ENCODE results near the gene CTSZ. TPM values are rescaled to one million over a fixed set of nuclear protein-coding genes. Genes with fewer than 3 reads are reported as not detected.

CTSZ gene
- total and polyA plus RNA-seq, 2 donors (not counting 1 experiment from before 2014, with no cell fraction given) = 285 to 319 TPM

DNA sequence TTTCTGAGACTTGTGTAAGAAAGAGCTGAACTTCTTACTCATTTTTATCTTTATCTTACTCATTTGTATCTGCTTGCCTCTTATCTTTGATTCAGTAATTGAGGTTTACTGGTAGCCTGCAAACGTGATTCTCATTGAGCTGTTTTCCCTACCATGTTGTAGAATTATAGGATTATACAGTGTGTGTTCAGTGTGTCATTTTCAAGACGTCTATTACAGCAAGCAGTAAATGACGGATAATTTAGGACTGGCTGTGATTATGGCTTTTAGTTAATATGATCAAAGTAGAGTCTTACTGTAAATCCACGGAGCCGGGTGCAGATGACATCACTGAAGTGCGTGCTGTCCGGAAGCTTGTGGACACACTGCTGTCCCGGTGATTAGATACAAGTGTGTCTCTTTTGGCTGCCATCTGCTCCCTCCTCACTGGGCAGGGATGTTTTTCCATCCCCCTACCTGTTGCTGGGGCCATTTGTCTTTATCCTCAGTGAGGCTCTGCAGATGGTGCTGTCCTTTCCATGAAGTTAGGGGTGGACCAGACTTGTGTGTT, 20.0 kb downstream of the CTSZ start:
- H3K27me3 Mint-ChIP-seq = no peaks in the 10 kb centered on the region
- peaks cover 64% of the 10 kb centered on the region for H3K79me2 ChIP-seq (ENCODE audit: control insufficient read depth, insufficient read depth, low read length)

GRCh38 chr20:58986286-58986967, 20.6 kb downstream of the CTSZ start:
- no peak for DNase-seq
- H3K27ac Mint-ChIP-seq = peak overlapping the region; percentile 50
- Histone ChIP-seq H3K36me3 (replicated peaks in 1 of 2; ENCODE audit: control extremely low read depth in 1 of 2, control insufficient read depth in 1 of 2, extremely low read depth in 1 of 2, insufficient read depth in 2 of 2, low read length in 1 of 2) (peaks cover 2 to 60% of the 10 kb centered on the region in 2 experiments), H3K4me1 (ENCODE audit: control insufficient read depth in 2 of 2, insufficient read depth in 2 of 2, low read length in 2 of 2) (peaks cover 20 to 32% of the 10 kb centered on the region in 2 donors), H3K27ac (ENCODE audit: low read length in 2 of 2) (peak overlapping the region in 1 of 2 donors; percentile 35), H2AFZ (ENCODE audit: insufficient read depth, low read depth, low read length, poor library complexity, severe bottlenecking) (no peak overlapping the region), H4K20me1 (ENCODE audit: control insufficient read depth, insufficient read depth, low read length, poor library complexity, severe bottlenecking) (peaks cover 27% of the 10 kb centered on the region), H3K9ac (ENCODE audit: low read length) (no peak overlapping the region), H3K79me2 (ENCODE audit: control insufficient read depth, insufficient read depth, low read length) (peaks cover 71% of the 10 kb centered on the region), H3K9me3 (ENCODE audit: control extremely low read depth in 1 of 3, control insufficient read depth in 2 of 3, insufficient read depth in 1 of 3, low read length in 2 of 3) (no peaks in the 10 kb centered on the region), H3K27me3 (replicated peaks in 1 of 4; ENCODE audit: control extremely low read depth in 1 of 4, control insufficient read depth in 3 of 4, insufficient read depth in 4 of 4, low read length in 3 of 4) (no peaks in the 10 kb centered on the region), H3K4me3 (ENCODE audit: control extremely low read depth in 1 of 5, extremely low read depth in 1 of 5, insufficient read depth in 1 of 5, low read depth in 2 of 5, low read length in 4 of 5) (no peak overlapping the region), H3K4me2 (replicated peaks; ENCODE audit: low read depth, low read length, poor library complexity, severe bottlenecking) (no peak overlapping the region)
- ChIA-PET POLR2A (no interaction called here), CTCF (no interaction called here)
- H3K9me3 Mint-ChIP-seq (ENCODE audit: insufficient read depth) = no peaks in the 10 kb centered on the region
- ATAC-seq (ENCODE audit: low read depth) = no peak
- intact Hi-C loops (cut with micrococcal nuclease) = no loop called here
- no peak overlapping the region for H3K4me3 Mint-ChIP-seq
- 95% methylated on average over 2 of the region's 9 CpGs for WGBS (ENCODE audit: insufficient coverage)
- TF ChIP-seq, protein P1, sequence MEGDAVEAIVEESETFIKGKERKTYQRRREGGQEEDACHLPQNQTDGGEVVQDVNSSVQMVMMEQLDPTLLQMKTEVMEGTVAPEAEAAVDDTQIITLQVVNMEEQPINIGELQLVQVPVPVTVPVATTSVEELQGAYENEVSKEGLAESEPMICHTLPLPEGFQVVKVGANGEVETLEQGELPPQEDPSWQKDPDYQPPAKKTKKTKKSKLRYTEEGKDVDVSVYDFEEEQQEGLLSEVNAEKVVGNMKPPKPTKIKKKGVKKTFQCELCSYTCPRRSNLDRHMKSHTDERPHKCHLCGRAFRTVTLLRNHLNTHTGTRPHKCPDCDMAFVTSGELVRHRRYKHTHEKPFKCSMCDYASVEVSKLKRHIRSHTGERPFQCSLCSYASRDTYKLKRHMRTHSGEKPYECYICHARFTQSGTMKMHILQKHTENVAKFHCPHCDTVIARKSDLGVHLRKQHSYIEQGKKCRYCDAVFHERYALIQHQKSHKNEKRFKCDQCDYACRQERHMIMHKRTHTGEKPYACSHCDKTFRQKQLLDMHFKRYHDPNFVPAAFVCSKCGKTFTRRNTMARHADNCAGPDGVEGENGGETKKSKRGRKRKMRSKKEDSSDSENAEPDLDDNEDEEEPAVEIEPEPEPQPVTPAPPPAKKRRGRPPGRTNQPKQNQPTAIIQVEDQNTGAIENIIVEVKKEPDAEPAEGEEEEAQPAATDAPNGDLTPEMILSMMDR (IDR thresholded peaks at IDR 0.05) = no peak
- TF ChIP-seq EZH2 (IDR thresholded peaks at IDR 0.05; ENCODE audit: borderline replicate concordance, insufficient read depth, low read depth, low read length, poor library complexity, severe bottlenecking) = no peak
- H3K4me1 Mint-ChIP-seq = peaks cover 31% of the 10 kb centered on the region
- H3K27me3 Mint-ChIP-seq = no peaks in the 10 kb centered on the region

More for the DNA sequence above, 20.0 kb downstream of the CTSZ start:
- intact Hi-C loops (cut with micrococcal nuclease) = no loop called here
- Mint-ChIP-seq H3K4me1 (peaks cover 28% of the 10 kb centered on the region), H3K27ac (peak overlapping the region; percentile 50), H3K9me3 (ENCODE audit: insufficient read depth) (no peaks in the 10 kb centered on the region), H3K4me3 (no peak overlapping the region)
- no peak overlapping the region for H3K4me3 ChIP-seq (ENCODE audit: control extremely low read depth in 1 of 5, extremely low read depth in 1 of 5, insufficient read depth in 1 of 5, low read depth in 2 of 5, low read length in 4 of 5)
- H3K9ac ChIP-seq (ENCODE audit: low read length) = no peak overlapping the region
- H3K4me2 ChIP-seq (replicated peaks; ENCODE audit: low read depth, low read length, poor library complexity, severe bottlenecking) = no peak overlapping the region
- peaks cover 20 to 28% of the 10 kb centered on the region in 2 donors for H3K4me1 ChIP-seq (ENCODE audit: control insufficient read depth in 2 of 2, insufficient read depth in 2 of 2, low read length in 2 of 2)
- CTCF ChIA-PET = no interaction called here
- no peak for ATAC-seq (ENCODE audit: low read depth)
- POLR2A ChIA-PET = no interaction called here
- 98% methylated on average over 7 of the region's 8 CpGs for WGBS (ENCODE audit: insufficient coverage)
- H4K20me1 ChIP-seq (ENCODE audit: control insufficient read depth, insufficient read depth, low read length, poor library complexity, severe bottlenecking) = peaks cover 27% of the 10 kb centered on the region
- H3K27ac ChIP-seq (ENCODE audit: low read length in 2 of 2) = peak overlapping the region in 1 of 2 donors; percentile 35
- H3K9me3 ChIP-seq (ENCODE audit: control extremely low read depth in 1 of 3, control insufficient read depth in 2 of 3, insufficient read depth in 1 of 3, low read length in 2 of 3) = no peaks in the 10 kb centered on the region
- H3K27me3 ChIP-seq (replicated peaks in 1 of 4; ENCODE audit: control extremely low read depth in 1 of 4, control insufficient read depth in 3 of 4, insufficient read depth in 4 of 4, low read length in 3 of 4) = no peaks in the 10 kb centered on the region
- DNase-seq = no peak
- H3K36me3 ChIP-seq (replicated peaks in 1 of 2; ENCODE audit: control extremely low read depth in 1 of 2, control insufficient read depth in 1 of 2, extremely low read depth in 1 of 2, insufficient read depth in 2 of 2, low read length in 1 of 2) = peaks cover 2 to 66% of the 10 kb centered on the region in 2 experiments
- TF ChIP-seq, protein P1 (IDR thresholded peaks at IDR 0.05) = no peak
- TF ChIP-seq EZH2 (IDR thresholded peaks at IDR 0.05; ENCODE audit: borderline replicate concordance, insufficient read depth, low read depth, low read length, poor library complexity, severe bottlenecking) = no peak
- H2AFZ ChIP-seq (ENCODE audit: insufficient read depth, low read depth, low read length, poor library complexity, severe bottlenecking) = no peak overlapping the region
